ENCODE measurements around the gene MOB3C. TPM values are rescaled to one million over a fixed set of nuclear protein-coding genes. Genes with fewer than 3 reads are reported as not detected.

MOB3C gene
- total RNA-seq, 4 donors from 2014 or later: 22.4 to 30.8 (median 26.6) TPM

GRCh38 chr1:46621930-46622329, 5.3 kb upstream of the MOB3C start:
- Histone ChIP-seq H3K4me1 (peaks cover 0 to 6% of the 10 kb centered on the region in 2 donors), H3K9me3 (no peaks in the 10 kb centered on the region), H3K4me3 (replicated peaks in 1 of 3) (no peak overlapping the region), H3K36me3 (no peaks in the 10 kb centered on the region), H3K27me3 (no peaks in the 10 kb centered on the region), H3K27ac (no peak overlapping the region)
- DNase-seq: no peak
- WGBS, 2 donors: 74 to 78% methylated on average over 7 of the region's 7 CpGs
- intact Hi-C loops (cut with DNase I): loop anchor here (5.0 kb wide), 1 partner anchor 100 kb away; no protein-coding TSS in a partner anchor
- TF ChIP-seq, protein P1, sequence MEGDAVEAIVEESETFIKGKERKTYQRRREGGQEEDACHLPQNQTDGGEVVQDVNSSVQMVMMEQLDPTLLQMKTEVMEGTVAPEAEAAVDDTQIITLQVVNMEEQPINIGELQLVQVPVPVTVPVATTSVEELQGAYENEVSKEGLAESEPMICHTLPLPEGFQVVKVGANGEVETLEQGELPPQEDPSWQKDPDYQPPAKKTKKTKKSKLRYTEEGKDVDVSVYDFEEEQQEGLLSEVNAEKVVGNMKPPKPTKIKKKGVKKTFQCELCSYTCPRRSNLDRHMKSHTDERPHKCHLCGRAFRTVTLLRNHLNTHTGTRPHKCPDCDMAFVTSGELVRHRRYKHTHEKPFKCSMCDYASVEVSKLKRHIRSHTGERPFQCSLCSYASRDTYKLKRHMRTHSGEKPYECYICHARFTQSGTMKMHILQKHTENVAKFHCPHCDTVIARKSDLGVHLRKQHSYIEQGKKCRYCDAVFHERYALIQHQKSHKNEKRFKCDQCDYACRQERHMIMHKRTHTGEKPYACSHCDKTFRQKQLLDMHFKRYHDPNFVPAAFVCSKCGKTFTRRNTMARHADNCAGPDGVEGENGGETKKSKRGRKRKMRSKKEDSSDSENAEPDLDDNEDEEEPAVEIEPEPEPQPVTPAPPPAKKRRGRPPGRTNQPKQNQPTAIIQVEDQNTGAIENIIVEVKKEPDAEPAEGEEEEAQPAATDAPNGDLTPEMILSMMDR (IDR thresholded peaks at IDR 0.05): no peak
- no peak for TF ChIP-seq POLR2A (IDR thresholded peaks at IDR 0.05)

GRCh38 chr1:46619656-46620258, 3.1 kb upstream of the MOB3C start:
- no peak overlapping the region for H3K27ac ChIP-seq
- no peaks in the 10 kb centered on the region for H3K27me3 ChIP-seq
- no peaks in the 10 kb centered on the region for H3K9me3 ChIP-seq
- intact Hi-C loops (cut with DNase I): loop anchor here (5.0 kb wide), 1 partner anchor 103 kb away; no protein-coding TSS in a partner anchor
- TF ChIP-seq, protein P1 (IDR thresholded peaks at IDR 0.05): no peak
- no peak for TF ChIP-seq POLR2A (IDR thresholded peaks at IDR 0.05)
- H3K36me3 ChIP-seq: no peaks in the 10 kb centered on the region
- H3K4me1 ChIP-seq: peaks cover 13 to 17% of the 10 kb centered on the region in 2 donors
- DNase-seq: no peak
- 78 to 92% methylated on average over 2 to 5 of the region's 5 CpGs for WGBS, 2 donors
- no peak overlapping the region for H3K4me3 ChIP-seq (replicated peaks in 1 of 3)

DNA sequence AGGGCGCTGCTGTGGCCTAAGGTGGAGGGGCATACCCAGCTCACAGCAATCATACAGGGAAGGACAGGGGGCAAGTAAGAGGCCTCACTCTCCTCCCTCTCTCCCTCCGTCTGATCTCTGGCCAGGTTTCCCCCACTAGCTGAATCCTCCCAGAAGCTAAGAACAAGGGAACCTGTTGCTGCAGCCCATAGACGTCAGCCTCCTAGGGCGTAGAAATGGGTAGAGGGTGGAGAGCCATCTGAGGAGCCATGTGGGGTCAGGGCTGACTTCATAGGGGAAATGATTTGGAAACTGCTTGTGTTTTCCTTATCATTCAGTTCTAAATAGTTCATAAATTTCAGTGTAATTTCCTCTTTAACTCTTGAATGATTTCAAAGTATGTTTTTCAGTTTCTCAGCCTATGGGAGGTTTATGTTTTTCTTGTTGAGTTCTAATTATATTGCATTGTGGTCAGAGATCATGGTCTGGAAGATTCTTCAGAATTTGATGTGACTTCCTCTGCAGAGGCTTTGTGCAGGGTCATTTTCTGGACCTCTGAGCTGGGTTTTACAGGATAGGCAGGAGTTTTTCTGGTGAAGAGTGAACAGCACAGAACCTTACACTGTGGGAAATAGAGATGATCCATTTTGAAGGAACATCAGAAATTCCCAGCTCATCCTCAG, 2.3 kb upstream of the MOB3C start:
- Histone ChIP-seq H3K27ac (no peak overlapping the region), H3K36me3 (no peaks in the 10 kb centered on the region), H3K4me1 (peaks cover 20 to 26% of the 10 kb centered on the region in 2 donors), H3K9me3 (no peaks in the 10 kb centered on the region), H3K4me3 (replicated peaks in 1 of 3) (no peak overlapping the region), H3K27me3 (no peaks in the 10 kb centered on the region)
- intact Hi-C loops (cut with DNase I): no loop called here
- no peak for TF ChIP-seq POLR2A (IDR thresholded peaks at IDR 0.05)
- TF ChIP-seq, protein P1 (IDR thresholded peaks at IDR 0.05): no peak
- DNase-seq: no peak
- 81 to 86% methylated on average over 4 of the region's 4 CpGs for WGBS, 2 donors

GRCh38 chr1:46617833-46618232, 1.2 kb upstream of the MOB3C start:
- H3K27me3 ChIP-seq: no peaks in the 10 kb centered on the region
- DNase-seq: no peak
- no peaks in the 10 kb centered on the region for H3K9me3 ChIP-seq
- no peaks in the 10 kb centered on the region for H3K36me3 ChIP-seq
- 94 to 96% methylated on average over 3 of the region's 3 CpGs for WGBS, 2 donors
- TF ChIP-seq, protein P1 (IDR thresholded peaks at IDR 0.05): no peak
- no peak for TF ChIP-seq POLR2A (IDR thresholded peaks at IDR 0.05)
- H3K4me1 ChIP-seq: peaks cover 25 to 36% of the 10 kb centered on the region in 2 donors
- intact Hi-C loops (cut with DNase I): no loop called here
- H3K4me3 ChIP-seq (replicated peaks in 1 of 3): no peak overlapping the region
- no peak overlapping the region for H3K27ac ChIP-seq
